ENCODE measurements around the gene ASS1.

The ASS1 gene

GRCh38 chr9:130458027-130458803 lies 13.5 kb downstream of the ASS1 start:
- no peak for DNase-seq

GRCh38 chr9:130458804-130459067 lies 14.0 kb downstream of the ASS1 start:
- no peak for DNase-seq

GRCh38 chr9:130459151-130459550 lies 14.4 kb downstream of the ASS1 start:
- no peak for DNase-seq

- DNase-seq = no peak
Measured at GRCh38 chr9:130459941-130460669, 15.3 kb downstream of the ASS1 start.

GRCh38 chr9:130461218-130461630 lies 16.5 kb downstream of the ASS1 start:
- peak in 1 of 2 experiments; percentile 15 for DNase-seq

- DNase-seq = no peak
Measured at GRCh38 chr9:130461731-130462130, 17.0 kb downstream of the ASS1 start.

GRCh38 chr9:130462685-130463540 lies 18.2 kb downstream of the ASS1 start:
- DNase-seq = no peak

GRCh38 chr9:130463763-130464745 lies 19.3 kb downstream of the ASS1 start:
- DNase-seq = no peak

- DNase-seq = no peak
Measured at GRCh38 chr9:130465383-130466096, 20.8 kb downstream of the ASS1 start.

- no peak for DNase-seq
Measured at GRCh38 chr9:130466537-130467217, 21.9 kb downstream of the ASS1 start.

- peak; percentile 36 to 77 for DNase-seq
Measured at GRCh38 chr9:130467316-130467715, 22.6 kb downstream of the ASS1 start.

GRCh38 chr9:130468566-130468965 lies 23.8 kb downstream of the ASS1 start:
- DNase-seq = no peak

GRCh38 chr9:130470269-130470668 lies 25.5 kb downstream of the ASS1 start:
- no peak for DNase-seq

GRCh38 chr9:130470950-130471349 lies 26.2 kb downstream of the ASS1 start:
- no peak for DNase-seq

- DNase-seq = no peak
Measured at GRCh38 chr9:130471411-130472183, 26.8 kb downstream of the ASS1 start.

GRCh38 chr9:130472184-130472705 lies 27.5 kb downstream of the ASS1 start:
- no peak for DNase-seq

- no peak for DNase-seq
Measured at GRCh38 chr9:130473009-130473408, 28.2 kb downstream of the ASS1 start.

- no peak for DNase-seq
Measured at GRCh38 chr9:130473566-130473965, 28.8 kb downstream of the ASS1 start.

GRCh38 chr9:130474106-130474505 lies 29.3 kb downstream of the ASS1 start:
- DNase-seq = no peak

- no peak for DNase-seq
Measured at GRCh38 chr9:130476151-130476730, 31.5 kb downstream of the ASS1 start.
